CD4-positive, alpha-beta T cell treated with Interleukin-15 for 4 hours (primary cell): Measurements from ENCODE around the gene IL4R.
"Not testable (repeated sequence)": the region's sequence is repeated elsewhere in the genome, so short reads cannot be mapped to it uniquely, and the experiment has no call there.

ENCODE experiments used
- DNase-seq: peaks from one replicate; pipeline ENCODE4 v3.0.0-alpha.2; 2020; ENCODE audit warnings: low spot score

The IL4R gene

GRCh38 chr16:27404163-27404823 lies 90.5 kb downstream of the IL4R start:
- no peak for DNase-seq

- DNase-seq = peak; percentile 20
These were observed 92.0 kb downstream of the IL4R start for GRCh38 chr16:27405546-27406451.

GRCh38 chr16:27406511-27407128 lies 92.8 kb downstream of the IL4R start:
- no peak for DNase-seq

DNA sequence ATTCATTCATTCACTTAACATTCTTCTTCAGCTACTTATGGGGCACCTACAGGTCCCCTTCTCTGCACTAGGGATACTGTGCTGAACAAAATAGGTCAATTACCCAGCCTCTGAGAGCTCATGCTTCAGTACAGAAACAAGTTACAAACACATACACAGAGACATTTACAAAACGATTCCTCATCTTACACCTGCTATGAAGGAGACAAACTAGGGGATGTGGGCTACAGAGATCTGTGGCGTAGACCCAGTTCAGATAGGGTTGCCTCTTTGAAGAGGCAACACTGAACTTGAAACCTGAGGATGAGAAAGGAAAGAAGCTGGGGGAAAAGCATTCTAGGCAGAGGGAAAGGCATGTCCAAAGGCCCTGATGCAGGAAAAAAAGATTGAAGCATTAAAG lies 93.4 kb downstream of the IL4R start:
- peak; percentile 17 for DNase-seq

DNA sequence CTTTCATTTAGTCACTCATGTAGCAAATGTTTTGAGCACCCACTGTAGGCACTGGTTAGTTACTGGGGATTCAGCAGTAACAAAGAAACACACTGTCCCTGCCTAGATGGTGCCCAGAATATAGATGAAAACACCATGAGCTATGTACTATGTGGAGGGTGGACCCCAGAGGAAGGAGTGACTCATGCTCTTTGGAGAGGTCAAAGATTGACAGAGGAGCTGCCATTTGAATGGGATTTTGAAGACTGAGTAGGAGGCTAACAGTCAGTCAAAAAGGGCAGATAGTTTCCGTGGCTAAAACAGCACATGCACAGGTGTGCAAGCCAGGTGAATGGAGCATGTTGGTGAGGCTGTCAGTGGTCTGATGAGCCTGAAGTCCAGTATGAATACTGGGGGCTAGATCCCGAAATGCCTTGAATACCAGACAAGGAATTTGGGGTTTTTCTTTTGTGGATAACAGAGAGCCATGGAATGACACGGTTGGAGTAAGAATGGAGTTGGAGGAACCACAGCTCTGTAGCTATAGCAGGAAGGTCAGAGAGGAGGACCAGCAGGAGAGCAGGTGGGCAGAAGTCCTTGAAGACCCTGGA lies 94.3 kb downstream of the IL4R start:
- DNase-seq = peak; percentile 70

GRCh38 chr16:27408602-27409031 lies 94.8 kb downstream of the IL4R start:
- DNase-seq = no peak

DNA sequence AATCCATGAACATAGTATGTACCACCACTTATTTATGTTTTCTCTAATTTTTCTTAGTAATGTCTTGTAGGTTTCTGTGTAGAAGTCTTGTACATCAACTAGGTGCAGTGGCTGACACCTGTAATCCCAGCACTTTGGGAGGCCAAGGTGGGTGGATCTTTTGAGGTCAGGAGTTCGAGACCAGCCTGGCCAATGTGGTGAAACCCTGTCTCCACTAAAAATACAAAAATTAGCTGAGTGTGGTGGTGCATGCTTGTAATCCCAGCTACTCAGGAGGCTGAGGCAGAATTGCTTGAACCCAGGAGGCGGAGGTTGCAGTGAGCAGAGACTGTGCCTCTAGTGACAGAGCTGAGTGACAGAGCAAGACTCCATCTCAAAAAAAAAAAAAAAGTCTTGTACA lies 96.2 kb downstream of the IL4R start:
- DNase-seq = not testable (repeated sequence)

GRCh38 chr16:27410761-27411160 lies 97.0 kb downstream of the IL4R start:
- DNase-seq = no peak

GRCh38 chr16:27413956-27414355 lies 100.2 kb downstream of the IL4R start:
- no peak for DNase-seq
